Neural progenitor cell (in vitro differentiated cells): ENCODE results near the gene MAN2C1.

Source experiments
- EZH2phosphoT487 ChIP-seq: fragments of 200-600 bp; sonication (generic); IDR thresholded peaks from 2 replicates; pipeline ENCODE4 v1.6.1; 2017; ENCODE audit warnings: antibody characterized with exemption
- TF ChIP-seq, protein P1 (sequence below): fragments of 200-600 bp; sonication (generic); IDR thresholded peaks from 2 replicates; pipeline ENCODE4 v1.5.1; 2017; ENCODE audit warnings: antibody characterized with exemption, mild to moderate bottlenecking

DNA sequence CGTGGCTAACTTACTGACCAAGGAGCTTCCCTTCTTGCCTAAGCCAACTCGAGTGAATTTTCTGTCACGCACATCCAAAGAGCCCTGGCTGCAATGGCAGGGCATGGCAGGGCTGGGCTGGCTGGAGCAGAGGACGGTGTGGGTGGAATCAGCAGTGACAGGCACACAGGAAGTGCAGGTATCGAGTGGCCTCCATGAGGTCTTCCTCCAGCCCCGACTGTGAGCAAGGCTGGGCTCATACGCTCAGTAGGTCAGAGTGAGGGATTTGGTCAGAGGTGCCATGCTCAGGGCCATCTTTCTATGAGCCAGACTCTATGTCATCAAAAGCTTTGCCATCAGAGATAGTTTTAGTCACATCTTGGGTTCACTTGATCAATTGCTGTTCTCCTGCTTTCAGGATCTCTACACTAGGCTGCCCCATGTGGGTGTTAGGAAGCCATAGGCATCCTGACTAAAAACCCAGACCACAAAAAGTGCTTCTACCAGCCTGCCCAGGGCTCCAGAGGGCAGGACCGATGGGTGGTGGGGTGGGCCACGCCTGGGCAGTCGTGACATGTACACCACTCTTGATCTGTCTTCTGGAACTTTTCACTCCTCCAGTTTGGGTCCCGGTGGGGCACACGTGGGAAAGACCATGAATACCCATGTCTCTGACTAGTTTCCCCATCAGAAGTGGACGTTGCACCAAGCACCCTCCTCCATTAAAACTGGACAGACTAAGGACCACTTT is 55.1 kb downstream of the MAN2C1 start:
- TF ChIP-seq, protein P1, sequence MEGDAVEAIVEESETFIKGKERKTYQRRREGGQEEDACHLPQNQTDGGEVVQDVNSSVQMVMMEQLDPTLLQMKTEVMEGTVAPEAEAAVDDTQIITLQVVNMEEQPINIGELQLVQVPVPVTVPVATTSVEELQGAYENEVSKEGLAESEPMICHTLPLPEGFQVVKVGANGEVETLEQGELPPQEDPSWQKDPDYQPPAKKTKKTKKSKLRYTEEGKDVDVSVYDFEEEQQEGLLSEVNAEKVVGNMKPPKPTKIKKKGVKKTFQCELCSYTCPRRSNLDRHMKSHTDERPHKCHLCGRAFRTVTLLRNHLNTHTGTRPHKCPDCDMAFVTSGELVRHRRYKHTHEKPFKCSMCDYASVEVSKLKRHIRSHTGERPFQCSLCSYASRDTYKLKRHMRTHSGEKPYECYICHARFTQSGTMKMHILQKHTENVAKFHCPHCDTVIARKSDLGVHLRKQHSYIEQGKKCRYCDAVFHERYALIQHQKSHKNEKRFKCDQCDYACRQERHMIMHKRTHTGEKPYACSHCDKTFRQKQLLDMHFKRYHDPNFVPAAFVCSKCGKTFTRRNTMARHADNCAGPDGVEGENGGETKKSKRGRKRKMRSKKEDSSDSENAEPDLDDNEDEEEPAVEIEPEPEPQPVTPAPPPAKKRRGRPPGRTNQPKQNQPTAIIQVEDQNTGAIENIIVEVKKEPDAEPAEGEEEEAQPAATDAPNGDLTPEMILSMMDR: no peak
- TF ChIP-seq EZH2phosphoT487: no peak
